Thoracic aorta endothelial cell (primary cell): Measurements from ENCODE around the gene NEU3. TPM values are rescaled to one million over a fixed set of nuclear protein-coding genes. Genes with fewer than 3 reads are reported as not detected.

Source experiments
- small RNA-seq: library from RNA; depleted of rRNA; stranded (forward); fragments of <200 nt; gene quantifications from one replicate; pipeline ENCODE3, GENCODE V24; 2012
- total RNA-seq: library from RNA; depleted of rRNA; stranded (reverse); fragments of >200 nt; gene quantifications from 2 replicates; pipeline ENCODE4 v1.2.3, GENCODE V29; 2012

Gene NEU3, protein sequence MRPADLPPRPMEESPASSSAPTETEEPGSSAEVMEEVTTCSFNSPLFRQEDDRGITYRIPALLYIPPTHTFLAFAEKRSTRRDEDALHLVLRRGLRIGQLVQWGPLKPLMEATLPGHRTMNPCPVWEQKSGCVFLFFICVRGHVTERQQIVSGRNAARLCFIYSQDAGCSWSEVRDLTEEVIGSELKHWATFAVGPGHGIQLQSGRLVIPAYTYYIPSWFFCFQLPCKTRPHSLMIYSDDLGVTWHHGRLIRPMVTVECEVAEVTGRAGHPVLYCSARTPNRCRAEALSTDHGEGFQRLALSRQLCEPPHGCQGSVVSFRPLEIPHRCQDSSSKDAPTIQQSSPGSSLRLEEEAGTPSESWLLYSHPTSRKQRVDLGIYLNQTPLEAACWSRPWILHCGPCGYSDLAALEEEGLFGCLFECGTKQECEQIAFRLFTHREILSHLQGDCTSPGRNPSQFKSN
- 6.6 and 10.3 TPM in 2 replicates for total RNA-seq

DNA sequence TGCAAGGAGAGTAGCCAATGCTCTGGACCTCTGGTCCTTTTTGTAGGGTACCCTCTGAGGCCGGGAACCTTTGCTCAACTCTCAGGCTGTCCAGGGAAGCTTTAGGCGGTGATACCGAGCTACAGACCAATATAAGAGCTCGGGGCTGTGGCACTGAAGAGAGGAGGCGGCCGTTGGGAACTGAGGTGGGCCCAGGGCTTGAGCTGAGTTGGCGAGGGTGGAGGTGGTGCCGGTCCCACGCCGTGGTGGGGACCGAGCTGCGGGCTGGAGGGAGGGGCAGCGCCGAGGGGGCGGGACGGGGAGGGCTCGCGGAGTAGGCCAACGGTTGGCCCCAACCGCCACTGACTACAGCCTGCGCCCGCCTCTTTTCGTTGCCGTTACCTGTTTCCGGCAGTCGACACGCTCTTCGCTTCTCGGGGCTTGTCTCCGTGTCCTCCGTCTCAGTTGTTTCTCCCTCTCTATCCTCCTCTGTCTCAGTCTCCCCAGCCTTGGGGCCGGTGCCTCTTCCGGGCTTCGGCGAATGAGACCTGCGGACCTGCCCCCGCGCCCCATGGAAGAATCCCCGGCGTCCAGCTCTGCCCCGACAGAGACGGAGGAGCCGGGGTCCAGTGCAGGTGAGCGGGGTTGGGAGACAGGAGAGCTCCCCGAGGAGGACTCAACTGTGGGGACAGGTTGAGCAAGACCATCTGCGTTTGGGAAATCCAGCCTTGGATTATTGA, at the start of gene NEU3:
TSS of gene NEU3 (plus strand) at position 393 of the 719 bp plus-strand sequence. CDS start at position 521, 128 bp downstream.

DNA sequence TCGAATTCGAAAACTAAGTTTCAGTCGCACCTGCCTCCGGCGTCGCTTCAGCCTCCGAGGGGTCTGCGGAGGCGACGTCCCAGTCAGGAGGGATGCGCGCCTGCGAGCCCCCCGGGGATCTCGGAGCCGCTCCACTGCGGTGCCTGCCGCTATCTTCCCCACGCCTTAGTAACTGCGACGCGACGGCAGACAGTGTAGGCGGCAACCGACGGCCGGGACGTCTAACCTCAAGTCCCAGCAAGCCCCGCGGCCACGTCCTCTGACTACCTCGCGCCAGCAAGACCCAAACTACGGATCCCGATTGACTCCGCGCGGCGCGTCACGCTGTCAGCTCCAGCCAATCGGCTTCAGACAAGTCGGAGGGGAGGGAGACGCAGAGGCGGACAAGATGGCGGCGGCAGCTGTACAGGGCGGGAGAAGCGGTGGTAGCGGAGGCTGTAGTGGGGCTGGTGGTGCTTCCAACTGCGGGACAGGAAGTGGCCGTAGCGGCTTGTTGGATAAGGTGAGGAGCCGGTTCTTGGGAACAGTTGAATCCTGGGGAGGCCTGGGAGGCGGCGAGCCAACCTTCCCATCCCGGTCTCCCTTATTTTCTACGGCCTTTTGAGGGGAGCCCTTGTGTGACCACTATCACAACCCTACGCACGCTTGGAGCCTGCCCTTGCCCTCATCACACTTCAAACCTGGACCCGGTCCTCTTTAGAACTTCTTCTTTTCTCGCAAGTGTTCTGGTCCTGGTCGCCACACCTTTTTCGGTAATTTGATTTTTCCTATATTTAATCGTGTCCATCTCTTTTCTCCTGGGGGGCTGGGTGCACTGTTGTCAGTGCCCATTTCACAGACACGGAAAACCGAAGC, 39.6 kb upstream of the NEU3 start, which contains the start of the genes SPCS2 and XRRA1:
TSS of gene SPCS2 (plus strand) at position 369 of the 855 bp plus-strand sequence. CDS start at position 389, 20 bp downstream.
TSS of gene XRRA1 (minus strand) at position 194 of the 855 bp plus-strand sequence. CDS start 8,213 bp downstream, outside the sequence.

Small RNA genes within 50 kb of the gene (small RNA-seq; reads per million reads assigned to genes)
- not detected for gene RNU6-216P

Other genes with a start within 250 kb of the NEU3 start
- gene RNF169, start 240.1 kb upstream of the NEU3 start, total RNA-seq = 40.7 and 44.9 TPM in 2 replicates
- 9.9 and 17.3 TPM in 2 replicates for gene XRRA1, start 39.8 kb upstream of the NEU3 start, total RNA-seq
- 52.5 and 55.9 TPM in 2 replicates for gene SPCS2, start 39.7 kb upstream of the NEU3 start, total RNA-seq
- not detected in 2 replicates for gene OR2AT4, start 107.9 kb downstream of the NEU3 start, total RNA-seq
- 0.27 TPM in 1 of 2 replicates, not detected in the other for gene SLCO2B1, start 162.2 kb downstream of the NEU3 start, total RNA-seq